Hepatocyte (in vitro differentiated cells): ENCODE results near the gene ZNF37A.

ENCODE experiments used
- EZH2 ChIP-seq: fragments of 200-600 bp; sonication (generic); IDR thresholded peaks from 2 replicates; pipeline ENCODE4 v1.6.1; 2016; ENCODE audit warnings: antibody characterized with exemption, mild to moderate bottlenecking, borderline replicate concordance
- EZH2phosphoT487 ChIP-seq: fragments of 200-600 bp; sonication (generic); IDR thresholded peaks from one replicate; pipeline ENCODE4 v1.6.1; 2018; ENCODE audit warnings: antibody characterized with exemption, mild to moderate bottlenecking, low read depth, moderate library complexity; ENCODE audit not compliant: unreplicated experiment, severe bottlenecking
- TF ChIP-seq, protein P1 (sequence below): fragments of 200-600 bp; sonication (generic); IDR thresholded peaks from 2 replicates; pipeline ENCODE4 v1.5.1; 2016; ENCODE audit warnings: antibody characterized with exemption, mild to moderate bottlenecking; ENCODE audit not compliant: poor library complexity

DNA sequence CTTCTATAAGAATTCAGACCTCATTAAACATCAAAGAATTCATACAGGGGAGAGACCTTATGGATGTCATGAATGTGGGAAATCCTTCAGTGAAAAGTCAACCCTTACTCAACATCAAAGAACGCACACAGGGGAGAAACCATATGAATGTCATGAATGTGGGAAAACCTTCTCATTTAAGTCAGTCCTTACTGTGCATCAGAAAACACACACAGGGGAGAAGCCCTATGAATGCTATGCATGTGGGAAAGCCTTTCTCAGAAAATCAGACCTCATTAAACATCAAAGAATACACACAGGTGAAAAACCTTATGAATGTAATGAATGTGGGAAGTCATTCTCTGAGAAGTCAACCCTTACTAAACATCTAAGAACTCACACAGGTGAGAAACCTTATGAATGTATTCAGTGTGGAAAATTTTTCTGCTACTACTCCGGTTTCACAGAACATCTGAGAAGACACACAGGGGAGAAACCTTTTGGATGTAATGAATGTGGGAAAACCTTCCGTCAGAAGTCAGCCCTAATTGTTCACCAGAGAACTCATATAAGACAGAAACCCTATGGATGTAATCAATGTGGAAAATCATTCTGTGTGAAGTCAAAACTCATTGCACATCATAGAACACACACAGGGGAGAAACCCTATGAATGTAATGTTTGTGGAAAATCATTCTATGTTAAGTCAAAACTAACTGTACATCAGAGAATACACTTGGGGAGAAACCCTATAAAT, 24.1 kb downstream of the ZNF37A start:
- TF ChIP-seq, protein P1, sequence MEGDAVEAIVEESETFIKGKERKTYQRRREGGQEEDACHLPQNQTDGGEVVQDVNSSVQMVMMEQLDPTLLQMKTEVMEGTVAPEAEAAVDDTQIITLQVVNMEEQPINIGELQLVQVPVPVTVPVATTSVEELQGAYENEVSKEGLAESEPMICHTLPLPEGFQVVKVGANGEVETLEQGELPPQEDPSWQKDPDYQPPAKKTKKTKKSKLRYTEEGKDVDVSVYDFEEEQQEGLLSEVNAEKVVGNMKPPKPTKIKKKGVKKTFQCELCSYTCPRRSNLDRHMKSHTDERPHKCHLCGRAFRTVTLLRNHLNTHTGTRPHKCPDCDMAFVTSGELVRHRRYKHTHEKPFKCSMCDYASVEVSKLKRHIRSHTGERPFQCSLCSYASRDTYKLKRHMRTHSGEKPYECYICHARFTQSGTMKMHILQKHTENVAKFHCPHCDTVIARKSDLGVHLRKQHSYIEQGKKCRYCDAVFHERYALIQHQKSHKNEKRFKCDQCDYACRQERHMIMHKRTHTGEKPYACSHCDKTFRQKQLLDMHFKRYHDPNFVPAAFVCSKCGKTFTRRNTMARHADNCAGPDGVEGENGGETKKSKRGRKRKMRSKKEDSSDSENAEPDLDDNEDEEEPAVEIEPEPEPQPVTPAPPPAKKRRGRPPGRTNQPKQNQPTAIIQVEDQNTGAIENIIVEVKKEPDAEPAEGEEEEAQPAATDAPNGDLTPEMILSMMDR: no peak
- no peak for TF ChIP-seq EZH2
- no peak for TF ChIP-seq EZH2phosphoT487
